ENCODE measurements around the gene BRSK2. TPM values are rescaled to one million over a fixed set of nuclear protein-coding genes. Genes with fewer than 3 reads are reported as not detected.
A peak's percentile ranks its signal among the peaks of the same experiment; 100 is the strongest.

Gene BRSK2
- total and polyA plus RNA-seq, 12 donors: 0.13 to 2.3 (median 0.44) TPM; not detected in 1

- Histone ChIP-seq H3K4me1 (peaks cover 0 to 16% (median 0%) of the 10 kb centered on the region in 9 donors), H3K27ac (no peak overlapping the region), H3K4me3 (no peak overlapping the region), H3K9me3 (peaks cover 0 to 8% (median 0%) of the 10 kb centered on the region in 11 donors), H3K27me3 (no peaks in the 10 kb centered on the region), H3K36me3 (peaks cover 0 to 62% (median 31%) of the 10 kb centered on the region in 9 donors)
- no peak for TF ChIP-seq CTCF (IDR thresholded peaks at IDR 0.05)
- ATAC-seq: no peak
- no peak for DNase-seq
- intact Hi-C loops (cut with DNase I): no loop called here
- 90 to 91% methylated on average over 16 of the region's 16 CpGs for WGBS, 2 donors
These were observed 77.0 kb downstream of the BRSK2 start for GRCh38 chr11:1466784-1467183.

GRCh38 chr11:1467270-1467669 lies 77.5 kb downstream of the BRSK2 start:
- Histone ChIP-seq H3K4me3 (no peak overlapping the region), H3K4me1 (peaks cover 0 to 16% (median 0%) of the 10 kb centered on the region in 9 donors), H3K9me3 (peaks cover 0 to 8% (median 0%) of the 10 kb centered on the region in 11 donors), H3K36me3 (peaks cover 0 to 63% (median 34%) of the 10 kb centered on the region in 9 donors), H3K27me3 (no peaks in the 10 kb centered on the region), H3K27ac (no peak overlapping the region)
- ATAC-seq (no peak), DNase-seq (no peak)
- intact Hi-C loops (cut with DNase I): no loop called here
- TF ChIP-seq CTCF (IDR thresholded peaks at IDR 0.05): no peak
- WGBS, 2 donors: 72 to 82% methylated on average over 9 of the region's 9 CpGs

GRCh38 chr11:1468002-1468401 lies 78.3 kb downstream of the BRSK2 start:
- peak in 6 of 8 donors; percentile 7 to 75 (median 40) for ATAC-seq
- Histone ChIP-seq H3K9me3 (peaks cover 0 to 8% (median 0%) of the 10 kb centered on the region in 11 donors), H3K27ac (no peak overlapping the region), H3K36me3 (peaks cover 0 to 66% (median 40%) of the 10 kb centered on the region in 9 donors), H3K4me3 (no peak overlapping the region), H3K27me3 (no peaks in the 10 kb centered on the region), H3K4me1 (peaks cover 0 to 16% (median 0%) of the 10 kb centered on the region in 9 donors)
- 54 to 83% methylated on average over 18 of the region's 18 CpGs for WGBS, 2 donors
- intact Hi-C loops (cut with DNase I): no loop called here
- TF ChIP-seq CTCF (IDR thresholded peaks at IDR 0.05): no peak
- DNase-seq: no peak

- Histone ChIP-seq H3K36me3 (peaks cover 0 to 70% (median 45%) of the 10 kb centered on the region in 9 donors), H3K27me3 (no peaks in the 10 kb centered on the region), H3K4me3 (no peak overlapping the region), H3K27ac (no peak overlapping the region), H3K9me3 (peaks cover 0 to 8% (median 0%) of the 10 kb centered on the region in 11 donors), H3K4me1 (peaks cover 0 to 16% (median 0%) of the 10 kb centered on the region in 9 donors)
- no peak for TF ChIP-seq CTCF (IDR thresholded peaks at IDR 0.05)
- 76 to 81% methylated on average over 19 of the region's 19 CpGs for WGBS, 2 donors
- DNase-seq (no peak), ATAC-seq (peak in 4 of 8 donors; percentile 3 to 32 (median 17))
- intact Hi-C loops (cut with DNase I): no loop called here
These were observed 78.8 kb downstream of the BRSK2 start for GRCh38 chr11:1468473-1469066.

All from heart right ventricle (tissue), 16 donors.